Activated naive CD8-positive, alpha-beta T cell treated with anti-CD3 and anti-CD28 coated beads, Interleukin-2, amount 10 ng/mL, durations not matched to agents 7 days and 5 days (primary cell): ENCODE data around the gene KMT5C. TPM values are rescaled to one million over a fixed set of nuclear protein-coding genes. Genes with fewer than 3 reads are reported as not detected.

Experiments used
- ATAC-seq: fragments of 150-1000 bp; cut with Tn5 transposase; one replicate; pipeline ENCODE4 v1.10.0; 2021; ENCODE audit warnings: low read depth, moderate library complexity
- POLR2A ChIA-PET: fragments of 350-600 bp; sonication (Branson Sonifier 250); formaldehyde crosslinking; loops from one replicate; lab custom pipeline; 2021; ENCODE audit warnings: antibody characterized with exemption; lab: Charles Lee
- DNase-seq: peaks from one replicate; pipeline ENCODE4 v3.0.0; 2021
- H3K27ac Mint-ChIP-seq: one replicate; pipeline ENCODE4 v1.8.0; 2022; ENCODE audit warnings: mild to moderate bottlenecking, mixed read lengths
- H3K27me3 Mint-ChIP-seq: one replicate; pipeline ENCODE4 v1.8.0; 2022; ENCODE audit warnings: mild to moderate bottlenecking, moderate library complexity, mixed read lengths
- H3K36me3 Mint-ChIP-seq: one replicate; pipeline ENCODE4 v1.8.0; 2021; ENCODE audit warnings: mild to moderate bottlenecking, mixed read lengths
- H3K4me1 Mint-ChIP-seq: one replicate; pipeline ENCODE4 v1.8.0; 2021; ENCODE audit warnings: mixed read lengths
- H3K4me3 Mint-ChIP-seq: one replicate; pipeline ENCODE4 v1.8.0; 2022; ENCODE audit warnings: mild to moderate bottlenecking, moderate library complexity, mixed read lengths
- H3K9me3 Mint-ChIP-seq: one replicate; pipeline ENCODE4 v1.8.0; 2021; ENCODE audit warnings: mixed read lengths
- total RNA-seq, 2 experiments: library from RNA; stranded (reverse); gene quantifications; one replicate each; pipeline ENCODE4 v1.2.3, GENCODE V29; 2021

The KMT5C gene
- total RNA-seq, 2 experiments from 2014 or later: 26.4 to 28.5 TPM

- H3K9me3 Mint-ChIP-seq: no peaks in the 10 kb centered on the region
- ATAC-seq (no peak), DNase-seq (no peak)
- H3K27ac Mint-ChIP-seq: no peak overlapping the region
- peaks cover 6% of the 10 kb centered on the region for H3K4me1 Mint-ChIP-seq
- no peak overlapping the region for H3K4me3 Mint-ChIP-seq
- H3K36me3 Mint-ChIP-seq: peaks cover 11% of the 10 kb centered on the region
- POLR2A ChIA-PET: interaction anchor here (1.3 kb wide), 1 partner anchor 37 kb away, joined by 3 read pairs; no protein-coding TSS in a partner anchor
- H3K27me3 Mint-ChIP-seq: peaks cover under 1% of the 10 kb centered on the region
Observed at GRCh38 chr19:55345818-55346724, 6.4 kb downstream of the KMT5C start.

DNA sequence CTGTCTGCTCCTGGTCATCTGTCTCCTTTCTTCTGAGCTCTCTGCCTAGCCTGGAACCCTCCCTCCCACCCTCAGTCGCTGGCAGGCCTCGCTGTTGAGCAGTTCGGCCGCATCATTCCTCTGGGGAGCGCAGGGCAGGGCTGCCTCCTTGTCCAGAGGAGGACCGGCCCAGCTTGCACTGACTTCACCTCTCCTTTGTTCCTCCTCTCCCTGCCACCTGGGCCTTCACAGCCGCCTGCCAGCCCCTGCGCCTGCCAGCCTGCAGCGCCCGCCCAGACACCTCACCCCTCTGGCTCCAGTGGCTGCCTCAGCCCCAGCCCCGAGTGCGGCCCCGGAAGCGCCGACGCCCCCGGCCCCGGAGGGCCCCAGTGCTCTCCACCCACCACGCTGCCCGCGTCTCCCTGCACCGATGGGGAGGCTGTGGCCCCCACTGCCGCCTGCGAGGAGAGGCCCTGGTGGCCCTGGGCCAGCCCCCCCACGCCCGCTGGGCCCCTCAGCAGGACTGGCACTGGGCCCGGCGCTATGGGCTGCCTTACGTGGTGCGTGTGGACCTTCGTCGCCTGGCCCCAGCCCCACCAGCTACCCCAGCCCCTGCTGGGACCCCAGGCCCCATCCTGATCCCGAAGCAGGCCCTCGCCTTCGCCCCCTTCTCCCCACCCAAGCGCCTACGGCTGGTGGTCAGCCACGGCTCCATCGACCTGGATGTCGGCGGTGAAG lies 7.2 kb downstream of the KMT5C start:
- H3K27me3 Mint-ChIP-seq: peaks cover 8% of the 10 kb centered on the region
- DNase-seq (no peak), ATAC-seq (no peak)
- no peak overlapping the region for H3K27ac Mint-ChIP-seq
- peaks cover 9% of the 10 kb centered on the region for H3K36me3 Mint-ChIP-seq
- no peaks in the 10 kb centered on the region for H3K9me3 Mint-ChIP-seq
- H3K4me3 Mint-ChIP-seq: no peak overlapping the region
- peaks cover 8% of the 10 kb centered on the region for H3K4me1 Mint-ChIP-seq
- POLR2A ChIA-PET: interaction anchor here (1.2 kb wide), 1 partner anchor 22 kb away, joined by 3 read pairs; the partner anchor contains the start of gene TMEM150B

GRCh38 chr19:55347442-55348009 lies 7.8 kb downstream of the KMT5C start:
- DNase-seq (no peak), ATAC-seq (no peak)
- Mint-ChIP-seq H3K4me3 (no peak overlapping the region), H3K36me3 (peaks cover 9% of the 10 kb centered on the region), H3K27me3 (peaks cover 13% of the 10 kb centered on the region), H3K4me1 (peaks cover 11% of the 10 kb centered on the region), H3K27ac (no peak overlapping the region), H3K9me3 (no peaks in the 10 kb centered on the region)
- POLR2A ChIA-PET: interaction anchor here (0.5 to 1.8 kb wide), 3 partner anchors 8 to 277 kb away, joined by 3 to 7 read pairs (median 3); partner anchors contain the start of genes KMT5C, TMEM150B and ZNF784

- ATAC-seq: no peak
- H3K9me3 Mint-ChIP-seq: no peaks in the 10 kb centered on the region
- H3K27me3 Mint-ChIP-seq: peaks cover 23% of the 10 kb centered on the region
- no peak overlapping the region for H3K27ac Mint-ChIP-seq
- H3K4me3 Mint-ChIP-seq: no peak overlapping the region
- peaks cover 13% of the 10 kb centered on the region for H3K4me1 Mint-ChIP-seq
- no peak for DNase-seq
- peaks cover 4% of the 10 kb centered on the region for H3K36me3 Mint-ChIP-seq
- POLR2A ChIA-PET: interaction anchor here (0.5 to 1.8 kb wide), 3 partner anchors 9 to 61 kb away, joined by 3 to 7 read pairs (median 3); partner anchors contain the start of genes KMT5C and TMEM150B
Observed at GRCh38 chr19:55348317-55349034, 8.8 kb downstream of the KMT5C start.

- Mint-ChIP-seq H3K4me3 (no peak overlapping the region), H3K36me3 (peaks cover 4% of the 10 kb centered on the region), H3K9me3 (no peaks in the 10 kb centered on the region), H3K27ac (no peak overlapping the region), H3K27me3 (peaks cover 34% of the 10 kb centered on the region), H3K4me1 (peaks cover 16% of the 10 kb centered on the region)
- DNase-seq (peak; percentile 27), ATAC-seq (no peak)
- POLR2A ChIA-PET: interaction anchor here (0.6 to 2.8 kb wide), 5 partner anchors 10 to 869 kb away, joined by 3 to 15 read pairs (median 3); partner anchors contain the start of genes KMT5C and UBE2S
Observed at GRCh38 chr19:55350620-55351315, 11.1 kb downstream of the KMT5C start.

DNA sequence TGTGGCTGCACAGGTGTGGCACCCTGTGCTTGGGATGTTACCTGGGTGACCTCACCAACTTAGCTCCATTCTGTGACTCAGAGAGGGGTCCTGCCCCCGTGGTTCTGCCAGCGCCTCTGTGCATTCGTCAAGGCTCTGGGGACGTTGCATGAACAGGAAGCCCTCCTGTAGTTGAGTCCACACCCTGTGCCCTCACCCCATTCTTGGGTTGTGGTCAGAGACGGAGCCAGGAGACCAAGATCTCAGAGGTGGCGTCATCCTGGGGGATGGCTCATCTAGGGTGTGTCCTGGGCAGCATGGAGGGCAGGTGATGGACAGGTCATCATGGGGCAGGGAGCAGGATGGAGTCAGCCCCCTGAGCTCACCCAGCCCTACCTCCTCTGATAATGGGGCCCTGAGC lies 12.4 kb downstream of the KMT5C start:
- peaks cover 16% of the 10 kb centered on the region for H3K4me1 Mint-ChIP-seq
- no peaks in the 10 kb centered on the region for H3K9me3 Mint-ChIP-seq
- DNase-seq: peak; percentile 27
- no peak overlapping the region for H3K4me3 Mint-ChIP-seq
- no peak for ATAC-seq
- H3K27ac Mint-ChIP-seq: peak overlapping the region; percentile 35
- peaks cover 39% of the 10 kb centered on the region for H3K27me3 Mint-ChIP-seq
- H3K36me3 Mint-ChIP-seq: peaks cover 4% of the 10 kb centered on the region
- POLR2A ChIA-PET: interaction anchor here (0.8 to 2.8 kb wide), 4 partner anchors 13 to 55 kb away, joined by 3 to 15 read pairs (median 3); partner anchors contain the start of genes KMT5C, TMEM238 and UBE2S

- POLR2A ChIA-PET: interaction anchor here (0.8 kb wide), 2 partner anchors 31 to 55 kb away, joined by 3 read pairs; partner anchors contain the start of genes TMEM238 and UBE2S
- peaks cover 44% of the 10 kb centered on the region for H3K27me3 Mint-ChIP-seq
Observed at GRCh38 chr19:55352549-55353145, 13.0 kb downstream of the KMT5C start.

DNA sequence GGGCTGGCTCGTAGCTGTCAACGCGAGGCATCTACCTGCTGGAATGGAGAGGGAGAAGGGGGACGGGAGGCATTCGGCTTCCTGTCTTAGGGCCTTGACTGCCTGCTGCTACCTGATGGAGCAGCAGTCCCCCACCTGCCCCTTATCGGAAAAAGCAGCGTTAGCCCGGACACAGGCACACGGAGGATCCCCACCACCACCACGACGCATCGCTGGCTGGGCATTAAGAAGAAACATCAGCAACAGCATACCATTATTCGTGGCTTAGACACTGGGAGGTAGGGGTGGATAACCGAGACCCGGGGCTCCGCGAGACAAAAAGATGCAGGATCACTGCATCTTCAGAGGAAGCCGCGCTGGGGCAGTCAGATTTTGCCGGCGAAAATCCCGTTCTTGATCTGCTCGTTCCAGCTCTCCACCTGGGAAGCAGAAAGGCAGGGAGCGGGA lies 13.7 kb downstream of the KMT5C start:
- POLR2A ChIA-PET: no interaction called here
- Mint-ChIP-seq H3K27me3 (peaks cover 44% of the 10 kb centered on the region), H3K27ac (no peak overlapping the region), H3K9me3 (no peaks in the 10 kb centered on the region), H3K36me3 (no peaks in the 10 kb centered on the region), H3K4me3 (peak overlapping the region; percentile 86), H3K4me1 (peaks cover 16% of the 10 kb centered on the region)
- no peak for DNase-seq
- ATAC-seq: peak; percentile 4

More at GRCh38 chr19:55352549-55353145, 13.0 kb downstream of the KMT5C start:
- Mint-ChIP-seq H3K36me3 (peaks cover 4% of the 10 kb centered on the region), H3K27ac (no peak overlapping the region), H3K4me3 (peak overlapping the region; percentile 86), H3K4me1 (peaks cover 16% of the 10 kb centered on the region), H3K9me3 (no peaks in the 10 kb centered on the region)
- DNase-seq (no peak), ATAC-seq (no peak)

GRCh38 chr19:55353803-55354697 lies 14.4 kb downstream of the KMT5C start:
- no peak overlapping the region for H3K27ac Mint-ChIP-seq
- ATAC-seq (peak; percentile 75), DNase-seq (peak; percentile 77)
- POLR2A ChIA-PET: interaction anchor here (2.0 kb wide), 1 partner anchor 15 kb away, joined by 6 read pairs; the partner anchor contains the start of gene KMT5C
- H3K4me3 Mint-ChIP-seq: peak overlapping the region; percentile 86
- H3K9me3 Mint-ChIP-seq: no peaks in the 10 kb centered on the region
- H3K27me3 Mint-ChIP-seq: peaks cover 44% of the 10 kb centered on the region
- H3K4me1 Mint-ChIP-seq: peaks cover 16% of the 10 kb centered on the region
- H3K36me3 Mint-ChIP-seq: no peaks in the 10 kb centered on the region

DNA sequence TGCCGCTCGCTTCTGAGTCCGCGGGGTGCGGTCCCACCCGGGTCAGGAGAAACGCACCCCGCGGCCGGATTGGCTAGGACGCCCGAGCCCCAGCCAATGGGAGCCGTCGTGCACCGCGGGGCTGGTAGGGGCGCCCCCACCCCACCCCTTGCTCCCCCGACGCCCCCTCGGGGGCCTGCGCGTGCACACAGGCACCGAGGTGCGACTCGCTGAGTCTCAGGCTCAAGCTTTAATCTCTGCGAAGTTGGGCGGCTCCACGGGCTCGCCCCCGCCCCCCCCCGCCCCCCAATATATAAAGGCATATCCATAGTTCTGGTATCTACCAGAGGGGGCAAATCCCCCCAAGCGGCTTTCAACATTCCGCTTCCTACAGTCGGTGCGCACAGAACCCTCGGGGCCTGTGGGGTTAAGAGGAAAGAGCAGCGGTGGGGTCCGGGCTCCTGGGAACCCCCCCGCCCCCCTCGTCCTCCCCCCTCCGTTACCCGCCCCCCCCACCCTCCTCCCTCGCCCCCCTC lies 15.1 kb downstream of the KMT5C start, which contains the start of gene COX6B2:
COX6B2 (minus strand) TSS at position 22 of the 515 bp plus-strand sequence. CDS start 198 bp downstream, outside the sequence.
- Mint-ChIP-seq H3K4me1 (peaks cover 16% of the 10 kb centered on the region), H3K9me3 (no peaks in the 10 kb centered on the region), H3K27ac (no peak within 1 kb of the TSS), H3K36me3 (no peaks in the 10 kb centered on the region), H3K4me3 (peak within 1 kb of the TSS; percentile 86), H3K27me3 (peaks cover 44% of the 10 kb centered on the region)
- DNase-seq: no peak
- POLR2A ChIA-PET: interaction anchor here (0.5 to 2.0 kb wide), 3 partner anchors 15 to 313 kb away, joined by 3 to 6 read pairs (median 4); partner anchors contain the start of gene KMT5C
- ATAC-seq: no peak
